Measurements from ENCODE around the gene SLC17A7. TPM values are rescaled to one million over a fixed set of nuclear protein-coding genes. Genes with fewer than 3 reads are reported as not detected.
A peak's percentile ranks its signal among the peaks of the same experiment; 100 is the strongest.

The SLC17A7 gene
- total and polyA plus RNA-seq, 2 donors (not counting 1 experiment from before 2014, with no cell fraction given), result 0.60 to 0.89 TPM

- POLR2A ChIA-PET, result no interaction called here
- Histone ChIP-seq H3K4me1 (ENCODE audit: control insufficient read depth in 2 of 2, insufficient read depth in 2 of 2, low read length in 2 of 2) (peaks cover 15 to 34% of the 10 kb centered on the region in 2 donors), H3K9ac (ENCODE audit: low read length) (no peak overlapping the region), H3K4me2 (replicated peaks; ENCODE audit: low read depth, low read length, poor library complexity, severe bottlenecking) (no peak overlapping the region), H3K4me3 (ENCODE audit: control extremely low read depth in 1 of 5, extremely low read depth in 1 of 5, insufficient read depth in 1 of 5, low read depth in 2 of 5, low read length in 4 of 5) (no peak overlapping the region), H3K79me2 (ENCODE audit: control insufficient read depth, insufficient read depth, low read length) (peaks cover 73% of the 10 kb centered on the region), H4K20me1 (ENCODE audit: control insufficient read depth, insufficient read depth, low read length, poor library complexity, severe bottlenecking) (peaks cover 35% of the 10 kb centered on the region), H3K9me3 (ENCODE audit: control extremely low read depth in 1 of 3, control insufficient read depth in 2 of 3, insufficient read depth in 1 of 3, low read length in 2 of 3) (peaks cover 0 to 3% (median 0%) of the 10 kb centered on the region in 3 donors), H3K27me3 (replicated peaks in 1 of 4; ENCODE audit: control extremely low read depth in 1 of 4, control insufficient read depth in 3 of 4, insufficient read depth in 4 of 4, low read length in 3 of 4) (no peaks in the 10 kb centered on the region), H3K27ac (ENCODE audit: low read length in 2 of 2) (no peak overlapping the region), H3K36me3 (replicated peaks in 1 of 2; ENCODE audit: control extremely low read depth in 1 of 2, control insufficient read depth in 1 of 2, extremely low read depth in 1 of 2, insufficient read depth in 2 of 2, low read length in 1 of 2) (peaks cover 0 to 43% of the 10 kb centered on the region in 2 experiments), H2AFZ (ENCODE audit: insufficient read depth, low read depth, low read length, poor library complexity, severe bottlenecking) (no peak overlapping the region)
- Mint-ChIP-seq H3K27me3 (no peaks in the 10 kb centered on the region), H3K4me3 (peak overlapping the region; percentile 32), H3K4me1 (peaks cover 30% of the 10 kb centered on the region), H3K9me3 (ENCODE audit: insufficient read depth) (no peaks in the 10 kb centered on the region), H3K27ac (no peak overlapping the region)
- ATAC-seq (ENCODE audit: low read depth) (no peak), DNase-seq (no peak)
- CTCF ChIA-PET, result interaction anchor here (0.6 to 1.2 kb wide), 2 partner anchors 10 to 14 kb away, joined by 3 to 8 read pairs; no protein-coding TSS in a partner anchor
- WGBS (ENCODE audit: insufficient coverage), result 100% methylated on average over 2 of the region's 5 CpGs
- intact Hi-C loops (cut with micrococcal nuclease), result no loop called here
- TF ChIP-seq CTCF (IDR thresholded peaks at IDR 0.05) (no peak), EZH2 (IDR thresholded peaks at IDR 0.05; ENCODE audit: borderline replicate concordance, insufficient read depth, low read depth, low read length, poor library complexity, severe bottlenecking) (no peak)
Observed at GRCh38 chr19:49456326-49456725, 15.0 kb upstream of the SLC17A7 start.

GRCh38 chr19:49455773-49456172 lies 14.4 kb upstream of the SLC17A7 start:
- peaks cover 32% of the 10 kb centered on the region for H3K4me1 Mint-ChIP-seq
- no peaks in the 10 kb centered on the region for H3K27me3 ChIP-seq (replicated peaks in 1 of 4; ENCODE audit: control extremely low read depth in 1 of 4, control insufficient read depth in 3 of 4, insufficient read depth in 4 of 4, low read length in 3 of 4)
- no peak for ATAC-seq (ENCODE audit: low read depth)
- H3K4me2 ChIP-seq (replicated peaks; ENCODE audit: low read depth, low read length, poor library complexity, severe bottlenecking), result no peak overlapping the region
- 100% methylated on average over 2 of the region's 5 CpGs for WGBS (ENCODE audit: insufficient coverage)
- peak overlapping the region; percentile 32 for H3K4me3 Mint-ChIP-seq
- ChIA-PET CTCF (interaction anchor here (1.2 kb wide), 1 partner anchor 15 kb away, joined by 8 read pairs; no protein-coding TSS in a partner anchor), POLR2A (no interaction called here)
- intact Hi-C loops (cut with micrococcal nuclease), result no loop called here
- peaks cover 16 to 35% of the 10 kb centered on the region in 2 donors for H3K4me1 ChIP-seq (ENCODE audit: control insufficient read depth in 2 of 2, insufficient read depth in 2 of 2, low read length in 2 of 2)
- no peaks in the 10 kb centered on the region for H3K27me3 Mint-ChIP-seq
- no peak overlapping the region for H3K9ac ChIP-seq (ENCODE audit: low read length)
- H2AFZ ChIP-seq (ENCODE audit: insufficient read depth, low read depth, low read length, poor library complexity, severe bottlenecking), result no peak overlapping the region
- H3K27ac ChIP-seq (ENCODE audit: low read length in 2 of 2), result no peak overlapping the region
- TF ChIP-seq CTCF (IDR thresholded peaks at IDR 0.05), result no peak
- TF ChIP-seq EZH2 (IDR thresholded peaks at IDR 0.05; ENCODE audit: borderline replicate concordance, insufficient read depth, low read depth, low read length, poor library complexity, severe bottlenecking), result no peak
- peaks cover 0 to 40% of the 10 kb centered on the region in 2 experiments for H3K36me3 ChIP-seq (replicated peaks in 1 of 2; ENCODE audit: control extremely low read depth in 1 of 2, control insufficient read depth in 1 of 2, extremely low read depth in 1 of 2, insufficient read depth in 2 of 2, low read length in 1 of 2)
- no peak overlapping the region for H3K4me3 ChIP-seq (ENCODE audit: control extremely low read depth in 1 of 5, extremely low read depth in 1 of 5, insufficient read depth in 1 of 5, low read depth in 2 of 5, low read length in 4 of 5)
- peaks cover 0 to 3% (median 0%) of the 10 kb centered on the region in 3 donors for H3K9me3 ChIP-seq (ENCODE audit: control extremely low read depth in 1 of 3, control insufficient read depth in 2 of 3, insufficient read depth in 1 of 3, low read length in 2 of 3)
- H3K9me3 Mint-ChIP-seq (ENCODE audit: insufficient read depth), result no peaks in the 10 kb centered on the region
- peak overlapping the region; percentile 37 for H3K27ac Mint-ChIP-seq
- H4K20me1 ChIP-seq (ENCODE audit: control insufficient read depth, insufficient read depth, low read length, poor library complexity, severe bottlenecking), result peaks cover 33% of the 10 kb centered on the region
- H3K79me2 ChIP-seq (ENCODE audit: control insufficient read depth, insufficient read depth, low read length), result peaks cover 77% of the 10 kb centered on the region
- no peak for DNase-seq
